Kidney (tissue), 14 donors: ENCODE data around the gene UBL4B. TPM values are rescaled to one million over a fixed set of nuclear protein-coding genes. Genes with fewer than 3 reads are reported as not detected.

Source experiments
- DNase-seq, 5 donors: peaks; one replicate each; pipeline ENCODE4 v3.0.0-alpha.2; 2013 to 2020
- FAIRE-seq: peaks from 2 replicates; lab custom pipeline; 2012; peaks lifted over from hg19 to GRCh38; lab: Jason Lieb, UNC
- H3K27ac ChIP-seq, 2 donors: one replicate each; pipeline ENCODE4 v1.7.0; 2013; ENCODE audit warnings: low read depth in 2 of 2, low read length in 2 of 2, inconsistent platforms in 1 of 2
- H3K27me3 ChIP-seq: one replicate; pipeline ENCODE4 v1.7.1; 2013; ENCODE audit warnings: low read length, inconsistent platforms; ENCODE audit not compliant: control insufficient read depth, insufficient read depth
- H3K36me3 ChIP-seq, 3 donors: one replicate each; pipeline versions ENCODE4 v1.7.0 to v1.7.1; 2013; ENCODE audit warnings: low read length in 3 of 3, control low read depth in 1 of 3, inconsistent platforms in 1 of 3; ENCODE audit not compliant: insufficient read depth in 3 of 3, control insufficient read depth in 2 of 3
- H3K4me1 ChIP-seq, 3 donors: one replicate each; pipeline versions ENCODE4 v1.7.0 to v1.7.1; 2013; ENCODE audit warnings: low read length in 3 of 3, inconsistent platforms in 1 of 3, low read depth in 1 of 3; ENCODE audit not compliant: control insufficient read depth in 2 of 3, insufficient read depth in 2 of 3
- H3K4me3 ChIP-seq, 3 donors: one replicate each; pipeline versions ENCODE4 v1.7.0 to v1.8.1; 2013; ENCODE audit warnings: low read length in 3 of 3, control low read depth in 1 of 3, inconsistent platforms in 1 of 3
- H3K9ac ChIP-seq, 3 donors: one replicate each; pipeline versions ENCODE4 v1.7.0 to v1.7.1; 2013; ENCODE audit warnings: low read length in 3 of 3, control low read depth in 1 of 3, inconsistent platforms in 1 of 3
- H3K9me3 ChIP-seq, 3 donors: one replicate each; pipeline versions ENCODE4 v1.7.0 to v1.7.1; 2013; ENCODE audit warnings: low read length in 3 of 3, control low read depth in 1 of 3, inconsistent platforms in 1 of 3; ENCODE audit not compliant: control insufficient read depth in 2 of 3, insufficient read depth in 1 of 3
- CTCF ChIP-seq: IDR thresholded peaks from 3 replicates; pipeline ENCODE4 v1.5.1; 2012; ENCODE audit warnings: mild to moderate bottlenecking, moderate library complexity, borderline replicate concordance; ENCODE audit not compliant: insufficient read depth; ENCODE audit errors: extremely low read depth
- intact Hi-C: fragments of 100-400 bp; cut with DNase I; formaldehyde crosslinking; loops from one replicate; pipeline ENCODE4 v1.11.1; 2022
- polyA plus RNA-seq: library from polyadenylated mRNA; stranded (reverse); fragments of 350-450 nt; fragmentation: Illumina TruSeq; extraction: RNeasy Lipid Tissue Mini Kit (QIAGEN cat#74804); gene quantifications from one replicate; pipeline ENCODE4 v1.2.3, GENCODE V29; 2014; ENCODE audit warnings: low read depth, low replicate concordance; ENCODE audit not compliant: insufficient read depth
- total RNA-seq: library from RNA; stranded (reverse); fragmentation: NEBNext Ultra II Directional; extraction: Animal tissue kit (Norgen Biotek cat#: 25700); gene quantifications from one replicate; pipeline ENCODE4 v1.2.1, GENCODE V29; 2021
- donor health status: control.
- donor health status: control.
- donor health status: control.
- donor health status: control.
- donor health status: control.
- donor health status: DM: yes; HTN: yes; CAD: no.
- donor health status: Normal renal cell carcinoma (clear cell type).

Gene UBL4B
- total and polyA plus RNA-seq, 2 donors from 2014 or later, result not detected

GRCh38 chr1:110088739-110089316 lies 23.4 kb upstream of the UBL4B start:
- FAIRE-seq (no peak), DNase-seq (no peak)
- Histone ChIP-seq H3K4me1 (peaks cover 0 to 4% (median 0%) of the 10 kb centered on the region in 3 donors), H3K9ac (no peak overlapping the region), H3K4me3 (no peak overlapping the region), H3K9me3 (no peaks in the 10 kb centered on the region), H3K27me3 (peaks cover 27% of the 10 kb centered on the region), H3K36me3 (no peaks in the 10 kb centered on the region), H3K27ac (no peak overlapping the region)
- intact Hi-C loops, result no loop called here
- TF ChIP-seq CTCF, result no peak

DNA sequence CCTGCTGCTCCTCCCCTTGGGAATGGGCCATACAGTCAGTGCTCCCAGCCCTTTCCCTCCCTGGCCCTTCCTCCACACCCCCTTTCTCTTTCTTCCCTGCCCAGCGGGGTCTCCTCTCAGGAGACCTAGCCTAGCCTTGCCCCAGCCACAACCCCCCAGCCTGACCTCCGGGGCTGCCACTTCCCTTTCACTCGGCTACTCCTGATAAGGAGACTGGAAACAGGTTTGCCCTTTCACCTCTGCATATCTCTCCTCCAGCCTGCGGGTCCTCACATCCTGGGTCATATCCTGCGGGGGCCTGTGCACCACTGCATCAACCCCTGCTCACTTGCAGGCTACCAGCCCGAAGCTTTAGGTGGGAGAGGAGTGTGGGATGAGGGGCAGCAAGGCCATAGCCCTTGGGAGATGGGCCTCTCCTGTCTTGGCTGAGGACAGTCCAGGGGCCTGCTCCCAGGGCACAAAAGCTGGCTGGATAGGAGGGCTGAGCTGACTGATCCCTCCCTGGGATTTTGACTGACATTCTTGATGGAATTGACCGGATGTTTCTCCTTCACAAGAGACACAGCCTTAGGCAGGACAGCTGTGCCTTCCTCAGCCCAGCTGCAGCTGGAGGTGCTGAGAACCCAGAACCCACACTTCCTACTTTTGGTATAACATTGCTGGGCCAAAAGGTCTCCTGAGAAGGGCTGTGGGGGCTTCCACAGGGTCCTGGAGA lies 22.5 kb upstream of the UBL4B start:
- DNase-seq, result no peak
- Histone ChIP-seq H3K9me3 (no peaks in the 10 kb centered on the region), H3K4me1 (peaks cover 0 to 4% (median 0%) of the 10 kb centered on the region in 3 donors), H3K9ac (no peak overlapping the region), H3K36me3 (no peaks in the 10 kb centered on the region), H3K27ac (no peak overlapping the region), H3K27me3 (peaks cover 23% of the 10 kb centered on the region), H3K4me3 (no peak overlapping the region)
- intact Hi-C loops, result no loop called here
- FAIRE-seq, result no peak
- TF ChIP-seq CTCF, result no peak

GRCh38 chr1:110091381-110091780 lies 20.9 kb upstream of the UBL4B start:
- Histone ChIP-seq H3K27me3 (peaks cover 7% of the 10 kb centered on the region), H3K4me1 (peaks cover 0 to 4% (median 0%) of the 10 kb centered on the region in 3 donors), H3K9me3 (no peaks in the 10 kb centered on the region), H3K4me3 (no peak overlapping the region), H3K27ac (no peak overlapping the region), H3K36me3 (no peaks in the 10 kb centered on the region), H3K9ac (no peak overlapping the region)
- DNase-seq (no peak), FAIRE-seq (no peak)
- TF ChIP-seq CTCF, result no peak
- intact Hi-C loops, result no loop called here
